DMS79 (cell line): Measurements from ENCODE around the gene FA2H.
"Not testable (repeated sequence)": the region's sequence is repeated elsewhere in the genome, so short reads cannot be mapped to it uniquely, and the experiment has no call there.

Source experiments
- DNase-seq: peaks from one replicate; lab custom pipeline; 2025; lab: John Stamatoyannopoulos, UW

FA2H gene

DNA sequence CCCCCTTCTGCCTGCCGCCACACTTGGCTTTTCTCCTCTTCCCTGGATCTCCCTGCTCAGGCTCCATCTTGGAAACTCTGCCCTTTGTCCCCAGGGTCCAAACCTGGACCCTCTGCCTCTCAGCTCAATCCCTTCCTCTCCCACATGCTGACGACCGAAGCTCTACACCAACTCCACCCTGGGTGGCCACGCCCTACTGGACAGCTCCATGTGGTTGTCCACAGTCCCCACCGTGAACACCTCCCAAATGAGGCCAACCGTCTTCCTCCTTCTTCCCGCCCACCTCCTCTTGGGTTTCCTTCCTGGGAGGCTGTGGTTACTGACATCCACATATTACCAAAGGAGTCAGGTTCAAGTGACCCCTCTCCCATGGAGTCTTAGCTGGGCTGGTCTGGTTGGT is 51.4 kb downstream of the FA2H start:
- DNase-seq = no peak

DNA sequence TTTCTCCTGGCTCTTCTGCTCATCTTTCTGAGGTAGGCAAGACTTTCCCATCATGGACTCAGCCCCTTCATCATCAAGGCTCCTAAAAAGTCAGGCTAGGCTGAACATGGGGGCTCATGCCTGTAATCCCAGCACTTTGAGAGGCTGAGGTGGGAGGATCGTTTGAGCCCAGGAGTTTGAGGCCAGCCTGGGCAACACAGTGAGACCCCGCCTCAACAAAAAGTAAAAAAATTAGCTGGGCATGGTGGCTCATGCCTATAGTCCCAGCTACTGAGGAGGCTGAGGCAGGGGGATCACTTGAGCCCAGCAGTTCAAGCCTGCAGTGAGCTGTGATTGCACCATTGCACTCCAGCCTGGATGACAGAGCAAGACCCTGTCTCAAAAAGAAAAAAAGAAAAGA is 52.5 kb downstream of the FA2H start:
- DNase-seq = not testable (repeated sequence)

DNA sequence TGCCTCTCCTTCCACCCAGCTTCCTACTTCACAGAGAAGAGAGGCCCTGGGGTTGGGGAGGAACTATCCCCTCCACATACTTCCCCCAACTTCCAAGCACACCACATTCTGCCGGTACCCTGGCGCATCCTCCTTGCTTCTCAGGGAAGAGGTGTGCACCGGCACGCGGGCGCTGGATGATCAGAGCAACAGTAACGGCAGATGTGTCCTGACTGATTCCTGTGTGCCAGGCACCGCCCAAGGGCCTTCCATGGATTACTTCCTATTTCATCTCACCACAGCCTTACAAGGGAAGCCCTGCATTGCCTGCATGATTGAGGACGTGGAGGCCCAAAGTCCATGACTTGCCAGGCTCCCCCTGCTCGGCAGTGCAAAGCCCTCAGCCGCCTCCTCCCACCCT is 52.9 kb downstream of the FA2H start:
- DNase-seq = no peak

DNA sequence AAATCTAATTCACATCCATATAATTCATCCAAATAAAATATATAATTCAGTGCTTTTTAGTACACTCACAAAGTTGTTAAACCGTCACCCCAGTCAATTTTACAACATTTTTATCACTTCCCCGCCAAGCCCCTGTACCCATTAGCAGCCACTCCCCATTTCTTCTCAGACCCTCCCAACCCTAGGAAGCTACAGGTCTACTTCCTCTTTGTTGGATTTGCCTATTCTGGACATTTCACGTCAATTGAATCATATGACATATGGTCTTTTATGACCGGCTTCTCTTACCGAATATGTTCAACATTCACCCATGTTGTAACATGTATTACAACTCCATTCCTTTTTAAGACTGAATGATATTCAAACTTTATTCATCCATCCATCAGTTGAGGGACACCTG is 54.0 kb downstream of the FA2H start:
- DNase-seq = no peak

DNA sequence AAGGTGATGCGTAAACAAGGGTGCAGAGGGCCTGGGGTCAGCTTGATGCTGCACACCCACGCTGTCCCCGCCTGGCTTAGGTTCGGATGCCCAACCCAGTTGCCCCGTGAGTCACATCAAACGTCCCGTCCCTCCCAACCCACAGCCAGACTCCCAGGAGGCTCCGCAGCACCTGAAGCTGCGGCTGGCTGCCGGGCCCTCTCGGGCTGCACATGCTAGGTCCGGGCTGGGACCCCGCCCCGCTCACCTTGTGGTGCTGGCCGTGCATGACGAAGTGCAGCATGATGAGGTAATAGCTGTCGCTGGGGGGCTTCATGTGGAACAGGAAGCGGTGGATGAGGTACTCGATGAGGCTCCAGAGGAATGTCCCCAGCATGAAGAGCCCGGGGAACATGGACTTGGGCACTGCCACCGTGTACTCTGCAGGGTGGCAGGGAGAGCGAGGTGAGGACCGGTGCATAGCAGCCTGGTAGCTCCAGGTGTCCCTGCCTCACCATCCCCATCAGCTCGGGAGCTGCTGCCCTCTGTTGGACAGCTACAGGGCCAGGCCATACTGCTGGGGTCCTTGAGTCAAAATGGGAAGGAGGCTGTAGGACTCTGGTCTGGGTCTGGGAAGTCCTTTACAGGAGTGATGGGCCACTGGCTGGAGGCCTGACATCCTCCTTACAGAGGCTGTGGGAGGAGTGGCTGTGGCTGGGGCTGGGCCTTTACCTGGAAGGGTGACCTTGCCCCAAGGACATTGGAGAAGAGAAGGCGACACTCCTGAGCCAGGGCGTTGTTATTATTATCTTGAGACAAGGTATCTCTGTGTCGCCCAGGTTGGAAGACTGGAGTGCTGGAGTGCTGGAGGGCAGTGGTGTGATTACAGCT is 55.6 kb downstream of the FA2H start:
- DNase-seq = no peak

- DNase-seq = no peak
Measured at GRCh38 chr16:74718140-74718539, 56.5 kb downstream of the FA2H start.

DNA sequence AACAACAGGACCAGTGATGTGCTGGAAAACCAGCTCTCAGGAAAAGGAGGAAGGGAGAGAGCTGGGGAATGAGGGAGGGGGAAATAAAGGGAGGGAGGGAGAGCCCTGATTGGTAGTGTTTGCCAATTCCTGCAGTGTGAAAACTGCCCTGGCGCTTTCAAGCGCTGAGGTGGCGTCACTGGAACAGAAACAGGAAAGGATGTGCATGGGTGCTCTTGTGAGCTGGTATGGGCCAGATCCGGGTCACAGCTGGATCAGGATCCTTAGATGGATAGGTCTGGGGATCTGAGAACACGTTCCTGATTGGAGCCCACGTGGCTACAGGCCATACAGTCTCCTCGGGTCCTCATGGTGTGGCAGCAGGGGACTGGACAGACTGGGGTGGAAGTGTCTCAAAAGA is 57.3 kb downstream of the FA2H start:
- no peak for DNase-seq

DNA sequence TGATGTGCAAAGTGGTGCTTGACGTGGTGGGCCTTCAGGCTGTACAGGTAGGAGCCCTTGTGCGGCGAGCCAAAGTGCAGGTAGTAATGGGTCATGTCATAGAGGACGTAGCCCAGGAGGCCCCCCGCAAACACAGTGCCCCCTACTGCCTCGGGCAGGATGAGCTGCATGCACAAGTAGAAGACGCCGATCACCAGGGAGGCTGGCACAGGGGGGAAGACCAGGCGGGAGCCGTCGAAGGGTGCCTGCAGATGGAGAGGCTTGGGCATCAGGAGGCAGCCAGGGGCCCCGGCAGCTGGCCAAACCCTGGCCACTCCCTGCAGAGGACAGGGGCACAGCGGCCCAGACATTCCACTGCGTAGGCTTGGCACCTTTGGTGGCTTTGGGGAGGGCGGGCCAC is 58.3 kb downstream of the FA2H start:
- DNase-seq = no peak

- DNase-seq = no peak
Measured at GRCh38 chr16:74713876-74714275, 60.7 kb downstream of the FA2H start.

GRCh38 chr16:74713325-74713724 is 61.3 kb downstream of the FA2H start:
- DNase-seq = no peak

DNA sequence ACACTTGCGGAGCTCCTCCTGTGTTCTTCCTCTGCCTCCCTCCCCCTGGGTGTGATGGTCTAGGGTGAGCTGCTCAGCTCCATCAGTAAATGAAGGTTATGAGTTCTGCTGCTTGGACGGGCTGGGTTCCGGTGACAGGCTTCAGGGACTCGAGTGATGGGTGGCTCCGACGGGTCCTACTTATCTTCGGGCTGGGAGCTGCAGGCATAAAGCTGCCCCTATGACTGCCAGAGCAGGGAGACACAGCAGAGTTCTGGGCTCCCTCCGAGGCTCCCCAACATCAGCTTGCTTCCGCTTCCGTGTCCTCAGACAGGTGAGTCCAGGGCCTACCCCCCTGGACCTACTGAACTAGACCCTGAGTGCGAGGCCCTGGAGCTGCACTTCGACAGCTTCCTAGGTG is 62.7 kb downstream of the FA2H start:
- DNase-seq = no peak

- DNase-seq = no peak
Measured at GRCh38 chr16:74710401-74710800, 64.2 kb downstream of the FA2H start.

DNA sequence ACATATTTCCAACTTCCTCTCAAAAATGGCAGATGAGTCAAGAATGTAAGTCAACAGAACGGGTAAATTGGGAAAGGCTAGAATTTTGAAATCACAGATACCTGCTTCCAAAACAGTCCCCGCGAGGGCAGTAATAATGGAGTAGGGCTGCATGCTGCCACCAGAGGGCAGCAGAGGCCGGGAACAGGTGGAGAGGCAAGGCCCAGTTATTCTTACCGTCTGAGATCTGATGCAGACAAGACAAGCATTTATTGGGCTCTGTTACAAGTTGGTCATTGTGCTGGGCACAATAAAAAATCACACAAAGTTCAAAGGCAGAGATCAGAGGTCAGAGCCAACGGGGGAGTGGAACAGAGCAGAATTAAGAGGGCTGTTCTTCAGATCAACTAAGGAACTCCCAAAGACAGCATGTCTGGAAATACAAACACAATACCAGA is 65.2 kb downstream of the FA2H start:
- DNase-seq = no peak

DNA sequence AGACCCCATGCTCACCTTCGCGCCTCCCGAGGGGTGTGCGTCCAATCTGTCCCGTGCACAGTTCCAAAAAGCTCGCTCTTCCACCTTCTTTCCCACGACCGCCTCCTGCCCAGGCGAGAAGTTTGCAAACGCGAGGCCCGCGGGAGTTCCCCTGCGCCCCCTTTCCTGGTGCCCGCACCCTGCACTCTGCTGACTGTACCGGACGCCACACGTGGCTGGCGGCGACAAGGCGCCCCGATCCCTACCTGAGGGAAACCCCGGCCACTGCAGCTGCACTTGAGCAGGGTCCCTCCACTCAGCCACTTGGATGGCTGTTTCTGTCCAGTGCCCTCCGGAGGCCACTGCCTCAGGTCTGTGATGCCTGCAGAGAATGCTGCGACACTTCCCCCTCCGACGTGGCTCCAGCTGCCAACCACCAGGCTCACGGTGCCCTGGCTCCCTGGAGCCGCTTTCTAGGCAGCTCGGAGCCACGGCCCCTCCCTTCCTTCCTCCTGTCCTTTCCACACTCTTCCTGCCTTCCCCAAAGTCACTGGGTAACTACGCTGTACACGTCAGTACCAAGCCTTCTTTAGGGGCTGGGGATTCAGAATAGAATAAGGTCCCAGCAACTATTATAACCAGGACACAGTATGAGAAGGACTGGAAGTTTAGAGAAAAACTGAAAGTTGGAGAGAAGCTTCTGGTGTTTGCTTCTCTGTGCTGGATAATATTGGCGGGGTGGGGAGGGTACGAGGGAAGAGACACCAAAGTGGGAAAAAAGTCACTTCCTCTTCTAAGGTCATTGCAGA is 74.0 kb downstream of the FA2H start, which contains the start of gene MLKL:
Gene MLKL, minus strand, starts transcription at position 425 of the 788 bp plus-strand sequence. CDS start 5,105 bp downstream, outside the sequence.
- DNase-seq = no peak

- no peak for DNase-seq
Measured at GRCh38 chr16:74700116-74700437, 74.5 kb downstream of the FA2H start.

DNA sequence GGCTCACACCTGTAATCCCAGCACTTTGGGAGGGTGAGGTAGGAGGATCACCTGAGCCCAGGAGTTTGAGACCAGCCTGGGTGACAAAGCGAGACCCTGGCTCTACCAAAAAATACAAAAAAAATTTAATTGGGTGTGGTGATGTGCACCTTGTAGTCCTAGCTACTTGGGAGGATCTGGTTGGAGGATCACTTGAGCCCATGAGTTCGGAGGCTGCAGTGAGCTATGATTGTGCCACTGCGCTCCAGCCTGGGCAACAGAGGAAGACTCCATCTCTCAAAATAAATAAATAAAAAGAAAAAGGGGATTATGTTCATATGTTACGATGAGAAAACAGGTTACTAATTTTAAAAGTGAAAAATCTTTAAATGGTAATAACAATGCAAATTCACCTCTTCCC is 75.0 kb downstream of the FA2H start:
- DNase-seq = no peak

DNA sequence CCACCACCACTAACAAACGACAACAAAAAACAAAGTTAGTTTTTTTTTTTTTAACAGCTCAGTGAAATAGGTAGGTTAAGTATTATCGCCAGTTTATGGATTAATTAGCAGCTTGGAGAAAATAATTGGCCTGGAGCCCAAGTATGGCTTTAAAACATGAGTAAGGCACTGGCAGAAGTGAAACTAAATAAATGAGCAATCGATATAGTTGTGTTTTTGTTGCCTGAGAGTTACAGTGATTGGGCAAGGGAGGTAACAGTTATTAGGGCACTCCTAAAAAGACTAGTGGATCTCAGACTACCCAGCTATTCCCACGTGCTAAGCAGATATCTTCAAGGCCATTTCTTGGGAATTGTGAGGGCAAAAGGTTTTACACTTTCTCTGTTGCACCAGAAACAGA is 76.4 kb downstream of the FA2H start:
- DNase-seq = no peak

- DNase-seq = no peak
Measured at GRCh38 chr16:74695450-74696422, 78.9 kb downstream of the FA2H start.

- no peak for DNase-seq
Measured at GRCh38 chr16:74691093-74691855, 83.3 kb downstream of the FA2H start.

GRCh38 chr16:74682556-74682955 is 92.1 kb downstream of the FA2H start:
- no peak for DNase-seq

DNA sequence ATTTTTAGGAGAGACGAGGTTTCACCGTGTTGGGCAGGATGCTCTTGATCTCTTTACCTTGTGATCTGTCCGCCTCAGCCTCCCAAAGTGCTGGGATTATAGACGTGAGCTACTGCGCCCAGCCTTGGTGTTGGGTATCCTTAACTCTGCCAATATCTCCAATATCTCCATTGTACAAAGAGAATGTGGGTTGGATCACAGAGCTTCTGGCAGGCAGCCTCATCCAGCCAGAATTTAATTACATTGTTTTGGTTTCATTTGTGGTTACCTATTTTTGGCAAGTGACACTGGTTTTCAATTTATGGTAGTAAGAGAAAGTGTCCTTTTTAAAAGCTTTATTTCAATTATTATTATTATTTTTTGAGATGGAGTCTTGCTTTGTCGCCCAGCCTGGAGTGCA is 93.9 kb downstream of the FA2H start:
- no peak for DNase-seq
